BLaER1 treated with 17β-estradiol and CSF1 and Interleukin-3, amounts not matched to agents 10 nM and 100 nM (cell line): ENCODE data around the gene KLLN.
A peak's percentile ranks its signal among the peaks of the same experiment; 100 is the strongest.
"Not testable (repeated sequence)": the region's sequence is repeated elsewhere in the genome, so short reads cannot be mapped to it uniquely, and the experiment has no call there.

ENCODE experiments used
- H3K27ac ChIP-seq, 11 experiments: shearing (Covaris generic); formaldehyde crosslinking; 2 replicates each; pipeline ENCODE4 v1.8.1; 2022
- H3K27me3 ChIP-seq, 11 experiments: shearing (Covaris generic); formaldehyde crosslinking; 2 replicates each; pipeline ENCODE4 v1.8.1; 2022
- H3K36me3 ChIP-seq, 11 experiments: shearing (Covaris generic); formaldehyde crosslinking; 2 replicates each; pipeline ENCODE4 v1.8.1; 2022
- H3K4me1 ChIP-seq, 10 experiments: shearing (Covaris generic); formaldehyde crosslinking; 2 replicates each; pipeline ENCODE4 v1.8.1; 2022
- H3K4me2 ChIP-seq, 11 experiments: shearing (Covaris generic); formaldehyde crosslinking; 2 replicates each; pipeline ENCODE4 v1.8.1; 2022
- H3K4me3 ChIP-seq, 10 experiments: shearing (Covaris generic); formaldehyde crosslinking; 2 replicates each; pipeline ENCODE4 v1.8.1; 2022
- H3K9ac ChIP-seq, 11 experiments: shearing (Covaris generic); formaldehyde crosslinking; 2 replicates each; pipeline ENCODE4 v1.8.1; 2022
- H3K9me3 ChIP-seq, 11 experiments: shearing (Covaris generic); formaldehyde crosslinking; replicated peaks in 1 of 11; 2 replicates each; pipeline ENCODE4 v1.8.1; 2022
- H4K20me1 ChIP-seq, 11 experiments: shearing (Covaris generic); formaldehyde crosslinking; 2 replicates each; pipeline ENCODE4 v1.8.1; 2022
- Cebpa-rat ChIP-seq, 11 experiments: shearing (Covaris generic); IDR thresholded peaks; 2 replicates each; pipeline ENCODE4 v1.8.1; 2022

KLLN gene

DNA sequence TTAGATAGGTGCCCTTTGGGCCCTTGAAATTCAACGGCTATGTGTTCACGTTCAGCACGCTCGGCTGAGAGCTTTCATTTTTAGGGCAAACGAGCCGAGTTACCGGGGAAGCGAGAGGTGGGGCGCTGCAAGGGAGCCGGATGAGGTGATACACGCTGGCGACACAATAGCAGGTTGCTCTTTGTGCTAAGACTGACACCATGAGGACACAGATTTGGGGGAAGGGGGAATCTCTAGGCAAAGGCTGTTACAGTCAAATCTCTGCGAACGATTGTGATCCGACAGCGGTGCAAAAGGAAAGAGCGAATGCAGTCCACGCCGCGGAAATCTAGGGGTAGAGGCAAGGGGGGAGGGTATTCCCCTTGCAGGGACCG is 667 bp downstream of the KLLN start:
- Histone ChIP-seq H3K4me3 (peak overlapping the region; percentile 73 to 91 (median 84)), H4K20me1 (peaks cover 34 to 40% (median 37%) of the 10 kb centered on the region in 11 experiments), H3K9ac (peak overlapping the region; percentile 93 to 98 (median 96)), H3K9me3 (no peaks in the 10 kb centered on the region), H3K4me1 (peaks cover 15 to 23% (median 17%) of the 10 kb centered on the region in 10 experiments), H3K36me3 (peaks cover 0 to 7% (median 0%) of the 10 kb centered on the region in 11 experiments; a peak in 1 of 22 replicates), H3K27ac (peak overlapping the region; percentile 83 to 98 (median 96); a peak in 21 of 22 replicates), H3K27me3 (no peaks in the 10 kb centered on the region), H3K4me2 (peak overlapping the region; percentile 84 to 98 (median 94))
- no peak for TF ChIP-seq Cebpa-rat (IDR thresholded peaks at IDR 0.05)

DNA sequence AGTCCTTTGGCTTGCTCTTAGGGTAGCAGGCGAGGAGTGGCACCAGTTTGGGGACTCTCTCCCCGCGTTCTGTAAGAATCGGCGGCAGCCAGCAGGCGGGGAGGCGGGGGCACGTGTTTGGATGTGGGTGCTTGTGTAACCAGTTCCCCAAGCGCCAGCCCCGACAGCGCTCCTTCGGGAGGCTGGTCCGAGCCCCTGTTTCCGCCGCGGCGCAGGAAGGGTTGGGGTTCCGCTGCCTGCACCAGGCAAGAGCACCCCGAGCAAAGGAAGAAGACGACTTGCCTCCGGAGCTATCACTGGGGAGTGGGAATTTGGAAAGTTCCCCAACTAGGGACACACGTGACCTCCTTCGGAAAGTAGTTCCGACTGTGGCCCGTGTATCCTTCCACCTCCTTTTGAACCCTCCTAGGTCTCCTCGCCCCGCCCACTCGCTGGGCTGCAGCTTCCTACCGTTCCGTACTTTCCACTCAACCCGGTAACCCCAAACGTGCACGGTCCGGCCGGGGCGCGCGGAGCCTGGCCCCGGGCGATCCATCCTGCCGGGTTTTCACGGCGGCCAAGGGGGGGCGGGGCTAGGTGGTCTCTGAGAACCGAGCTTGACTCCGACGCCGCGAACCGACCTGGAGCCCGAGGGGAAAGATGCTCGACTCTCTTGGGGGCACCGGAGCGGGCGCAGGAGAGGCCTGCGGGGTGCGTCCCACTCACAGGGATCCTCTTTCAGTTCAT is 1.2 kb downstream of the KLLN start:
- Histone ChIP-seq H3K4me2 (peak overlapping the region; percentile 84 to 98 (median 94)), H3K9me3 (no peaks in the 10 kb centered on the region), H3K4me3 (peak overlapping the region; percentile 73 to 91 (median 84)), H3K27me3 (no peaks in the 10 kb centered on the region), H3K27ac (peak overlapping the region; percentile 83 to 98 (median 96); a peak in 21 of 22 replicates), H3K9ac (peak overlapping the region; percentile 93 to 98 (median 96)), H3K4me1 (peaks cover 15 to 23% (median 17%) of the 10 kb centered on the region in 10 experiments), H4K20me1 (peaks cover 29 to 35% (median 32%) of the 10 kb centered on the region in 11 experiments), H3K36me3 (0 out of 22 replicates have a peak, but pooled peaks cover 0 to 5% (median 0%) of the 10 kb centered on the region in 11 experiments)
- TF ChIP-seq Cebpa-rat (IDR thresholded peaks at IDR 0.05) = peak in 6 of 11 experiments; percentile 2 to 44 (median 24); a peak in 5 of 22 replicates

DNA sequence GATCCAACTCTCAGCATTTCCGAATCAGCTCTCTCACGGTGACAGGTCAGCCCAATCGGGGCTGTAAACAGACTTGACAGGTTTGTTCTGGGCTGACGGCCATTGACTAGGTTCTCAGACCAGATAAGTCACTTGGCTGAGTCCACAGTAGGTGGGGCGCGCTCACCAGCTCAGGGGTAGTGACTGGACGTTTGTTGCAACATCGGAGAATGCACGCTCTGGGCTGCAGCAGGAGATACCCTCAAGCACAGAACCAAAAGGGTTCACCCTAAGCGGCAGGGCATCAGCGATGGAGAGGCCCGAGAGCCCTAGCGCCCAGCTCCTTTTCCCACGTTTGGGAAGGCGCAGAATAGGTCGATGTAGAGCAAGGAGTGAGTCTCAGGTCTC is 1.8 kb downstream of the KLLN start:
- Histone ChIP-seq H3K27ac (peak overlapping the region; percentile 41 to 98 (median 96); a peak in 21 of 22 replicates), H3K4me2 (peak overlapping the region; percentile 84 to 98 (median 92)), H3K4me1 (peaks cover 15 to 23% (median 17%) of the 10 kb centered on the region in 10 experiments), H3K4me3 (peak overlapping the region; percentile 73 to 91 (median 84)), H3K27me3 (no peaks in the 10 kb centered on the region), H4K20me1 (peaks cover 23 to 29% (median 26%) of the 10 kb centered on the region in 11 experiments), H3K9me3 (peaks cover 0 to 3% (median under 1%) of the 10 kb centered on the region in 11 experiments; a peak in 7 of 22 replicates), H3K36me3 (no peaks in the 10 kb centered on the region), H3K9ac (peak overlapping the region; percentile 93 to 98 (median 96))
- peak in 3 of 11 experiments; percentile 26 to 51 (median 28); a peak in 2 of 22 replicates for TF ChIP-seq Cebpa-rat (IDR thresholded peaks at IDR 0.05)

DNA sequence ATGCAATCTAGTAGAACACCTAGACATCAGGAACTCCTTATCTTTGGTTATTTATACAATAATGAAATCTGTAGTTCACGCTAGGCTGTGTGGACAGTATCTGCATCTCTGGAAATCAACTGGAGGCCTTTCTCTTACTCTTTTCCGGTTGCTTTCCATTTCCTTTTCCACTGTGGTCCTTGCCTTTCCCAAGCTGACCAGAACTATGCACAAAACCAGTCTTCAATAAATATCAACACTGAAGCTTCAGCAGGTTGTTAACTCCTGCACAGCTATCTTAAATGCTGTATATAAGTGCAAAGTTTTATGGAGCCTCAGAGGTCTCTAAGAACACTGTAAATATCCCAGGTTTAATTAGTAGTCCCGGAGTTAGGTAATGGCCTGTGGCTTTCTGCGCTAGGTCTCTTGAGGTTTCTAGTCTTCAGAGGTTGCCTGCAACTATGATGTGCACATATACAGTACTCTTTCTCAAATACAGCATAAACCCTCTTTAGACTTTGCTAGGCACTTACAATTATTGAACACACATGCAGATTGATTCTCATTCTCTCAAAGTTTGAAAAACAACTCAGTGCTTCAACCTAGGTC is 2.4 kb downstream of the KLLN start:
- Histone ChIP-seq H3K9me3 (peaks cover 0 to 6% (median 3%) of the 10 kb centered on the region in 11 experiments; a peak in 7 of 22 replicates), H3K27ac (peak overlapping the region in 9 of 11 experiments; percentile 92 to 98 (median 96); a peak in 19 of 22 replicates), H3K4me2 (peak overlapping the region; percentile 84 to 98 (median 92)), H3K27me3 (no peaks in the 10 kb centered on the region), H3K36me3 (no peaks in the 10 kb centered on the region), H3K9ac (peak overlapping the region; percentile 93 to 98 (median 96); a peak in 20 of 22 replicates), H3K4me3 (peak overlapping the region; percentile 73 to 91 (median 84)), H4K20me1 (peaks cover 16 to 23% (median 20%) of the 10 kb centered on the region in 11 experiments), H3K4me1 (peaks cover 15 to 23% (median 17%) of the 10 kb centered on the region in 10 experiments)
- TF ChIP-seq Cebpa-rat (IDR thresholded peaks at IDR 0.05) = no peak; a peak in 1 of 22 replicates

DNA sequence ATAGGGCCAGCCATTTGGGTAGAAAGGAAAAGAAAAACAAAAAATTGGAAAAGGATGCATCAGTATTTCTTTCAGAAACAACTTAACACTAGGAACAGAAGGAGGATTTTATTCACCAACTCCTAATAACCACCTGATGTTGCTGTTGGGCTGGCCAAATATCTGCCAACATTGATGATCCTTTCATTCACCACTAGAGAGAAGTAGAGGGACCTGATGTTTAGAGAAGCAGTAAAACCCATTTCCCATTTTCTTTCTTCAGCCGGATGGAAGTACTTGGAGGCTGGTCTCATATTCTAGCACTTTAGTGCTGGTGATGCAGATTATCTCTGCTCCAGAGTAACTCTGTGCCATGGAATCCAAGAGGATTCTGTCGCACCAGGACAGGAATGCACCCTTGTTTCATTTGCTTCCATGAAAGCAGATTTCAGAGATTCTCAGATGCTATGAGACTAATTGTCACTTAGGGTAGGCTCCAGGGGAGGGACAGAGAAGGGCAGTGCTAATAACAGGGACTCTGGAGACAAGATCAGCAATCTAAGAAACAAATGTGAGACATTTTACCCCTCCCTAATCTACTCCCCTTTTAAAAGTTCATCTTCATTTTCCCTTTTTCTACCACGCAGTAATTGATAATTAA is 3.1 kb downstream of the KLLN start:
- H3K9ac ChIP-seq = peak overlapping the region in 4 of 11 experiments; percentile 98; a peak in 5 of 22 replicates
- H3K9me3 ChIP-seq = peaks cover 0 to 9% (median 5%) of the 10 kb centered on the region in 11 experiments; a peak in 10 of 22 replicates
- no peak for TF ChIP-seq Cebpa-rat (IDR thresholded peaks at IDR 0.05)
- H4K20me1 ChIP-seq = peaks cover 10 to 16% (median 13%) of the 10 kb centered on the region in 11 experiments; a peak in 21 of 22 replicates
- no peaks in the 10 kb centered on the region for H3K27me3 ChIP-seq
- peak overlapping the region in 7 of 11 experiments; percentile 93 to 98 (median 97); a peak in 14 of 22 replicates for H3K27ac ChIP-seq
- peak overlapping the region; percentile 84 to 98 (median 92) for H3K4me2 ChIP-seq
- peak overlapping the region in 4 of 10 experiments; percentile 80 to 90 (median 84); a peak in 7 of 20 replicates for H3K4me3 ChIP-seq
- H3K36me3 ChIP-seq = no peaks in the 10 kb centered on the region
- peaks cover 15 to 23% (median 17%) of the 10 kb centered on the region in 10 experiments for H3K4me1 ChIP-seq

DNA sequence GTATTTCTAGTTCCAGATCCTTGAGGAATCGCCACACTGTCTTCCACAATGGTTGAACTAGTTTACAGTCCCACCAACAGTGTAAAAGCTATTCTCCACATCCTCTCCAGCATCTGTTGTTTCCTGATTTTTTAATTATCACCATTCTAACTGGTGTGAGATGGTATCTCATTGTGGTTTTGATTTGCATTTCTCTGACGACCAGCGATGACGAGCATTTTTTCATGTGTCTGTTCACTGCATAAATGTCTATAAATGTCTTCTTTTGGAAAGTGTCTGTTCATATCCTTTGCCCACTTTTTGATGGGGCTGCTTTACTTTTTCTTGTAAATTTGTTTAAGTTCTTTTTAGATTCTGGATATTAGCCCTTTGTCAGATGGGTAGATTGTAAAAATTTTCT is 7.7 kb downstream of the KLLN start:
- H3K27me3 ChIP-seq, H3K36me3 ChIP-seq: not testable (repeated sequence)

DNA sequence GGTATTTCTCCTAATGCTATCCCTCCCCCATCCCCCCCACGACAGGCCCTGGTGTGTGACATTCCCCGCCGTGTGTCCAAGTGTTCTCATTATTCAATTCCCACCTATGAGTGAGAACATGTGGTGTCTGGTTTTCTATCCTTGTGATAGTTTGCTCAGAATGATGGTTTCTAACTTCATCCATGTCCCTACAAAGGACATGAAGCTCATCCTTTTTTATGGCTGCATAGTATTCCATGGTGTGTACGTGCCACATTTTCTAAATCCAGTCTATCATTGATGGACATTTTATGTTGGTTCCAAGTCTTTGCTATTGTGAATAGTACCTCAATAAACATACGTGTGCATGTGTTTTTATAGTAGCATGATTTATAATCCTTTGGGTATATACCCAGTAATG is 8.1 kb downstream of the KLLN start:
- H3K4me3 ChIP-seq, H3K36me3 ChIP-seq, H3K27ac ChIP-seq, H3K4me2 ChIP-seq, H3K9ac ChIP-seq, H3K27me3 ChIP-seq, H4K20me1 ChIP-seq: not testable (repeated sequence)
- Histone ChIP-seq H3K9me3 (peaks cover 0 to 11% (median 8%) of the 10 kb centered on the region in 11 experiments; a peak in 10 of 22 replicates), H3K4me1 (peaks cover under 1 to 20% (median 14%) of the 10 kb centered on the region in 10 experiments; a peak in 19 of 20 replicates)

More for the DNA sequence above, 7.7 kb downstream of the KLLN start:
- not testable (repeated sequence) for H3K27ac ChIP-seq, H3K4me3 ChIP-seq, H4K20me1 ChIP-seq, H3K4me2 ChIP-seq, H3K9ac ChIP-seq
- peaks cover 4 to 20% (median 14%) of the 10 kb centered on the region in 10 experiments for H3K4me1 ChIP-seq
- peaks cover 0 to 11% (median 8%) of the 10 kb centered on the region in 11 experiments; a peak in 10 of 22 replicates for H3K9me3 ChIP-seq

DNA sequence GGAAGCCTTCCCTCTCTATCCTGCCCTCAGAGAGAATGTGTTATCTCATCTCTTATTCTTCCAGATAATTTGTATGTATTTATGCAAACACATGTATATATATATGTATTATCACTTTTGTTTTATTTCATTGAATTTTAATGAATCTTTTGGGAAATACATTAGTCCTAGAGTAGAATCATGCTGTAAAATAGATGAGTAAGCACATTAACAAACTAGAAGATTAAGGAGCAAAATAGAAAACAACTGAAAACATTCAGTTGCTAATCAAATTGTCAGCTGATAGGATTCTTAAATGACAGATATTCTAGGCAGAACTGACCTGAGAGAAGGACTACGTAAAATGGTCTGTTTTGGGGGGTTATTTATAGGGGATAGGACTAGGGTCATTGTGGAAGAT is 11.2 kb downstream of the KLLN start:
- Histone ChIP-seq H3K27ac (no peak overlapping the region), H3K9ac (no peak overlapping the region), H3K9me3 (peaks cover 0 to 11% (median 8%) of the 10 kb centered on the region in 11 experiments; a peak in 10 of 22 replicates), H3K4me2 (no peak overlapping the region), H3K27me3 (no peaks in the 10 kb centered on the region), H3K4me1 (peaks cover 0 to 15% (median 12%) of the 10 kb centered on the region in 10 experiments; a peak in 12 of 20 replicates), H4K20me1 (no peaks in the 10 kb centered on the region; a peak in 1 of 22 replicates), H3K4me3 (no peak overlapping the region), H3K36me3 (no peaks in the 10 kb centered on the region)
- TF ChIP-seq Cebpa-rat (IDR thresholded peaks at IDR 0.05) = no peak
